GM12875 (cell line): ENCODE measurements around the gene USP43.

Source experiments
- H3K4me3 ChIP-seq: one replicate; pipeline ENCODE4 v1.5.1; 2011; ENCODE audit warnings: low read depth, low read length, control low read depth
- TF ChIP-seq, protein P1 (sequence below): IDR thresholded peaks from 2 replicates; pipeline ENCODE4 v1.5.1; 2011; ENCODE audit warnings: low read depth, mild to moderate bottlenecking, control low read depth, inconsistent platforms, low read length, moderate library complexity, borderline replicate concordance; ENCODE audit not compliant: insufficient read depth

The USP43 gene

DNA sequence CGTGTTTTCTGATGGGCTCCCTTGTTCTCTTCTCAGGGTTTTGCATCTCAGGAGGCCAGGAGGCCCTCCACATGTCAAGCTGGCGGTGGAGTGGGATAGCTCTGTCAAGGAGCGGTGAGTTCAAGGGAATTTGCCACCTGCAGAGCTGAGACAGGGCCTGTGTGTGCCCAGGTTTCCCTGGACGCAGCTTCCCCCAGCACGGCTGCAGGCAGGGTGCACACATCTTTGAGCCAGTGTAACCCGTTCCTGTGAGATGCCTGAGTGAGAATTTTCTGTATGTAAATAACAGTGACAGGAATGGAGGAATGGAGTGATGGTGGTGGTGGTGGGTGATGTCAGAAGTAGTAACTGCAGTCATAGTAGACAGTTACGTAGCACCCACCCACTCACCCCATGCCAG, 54.8 kb downstream of the USP43 start:
- TF ChIP-seq, protein P1, sequence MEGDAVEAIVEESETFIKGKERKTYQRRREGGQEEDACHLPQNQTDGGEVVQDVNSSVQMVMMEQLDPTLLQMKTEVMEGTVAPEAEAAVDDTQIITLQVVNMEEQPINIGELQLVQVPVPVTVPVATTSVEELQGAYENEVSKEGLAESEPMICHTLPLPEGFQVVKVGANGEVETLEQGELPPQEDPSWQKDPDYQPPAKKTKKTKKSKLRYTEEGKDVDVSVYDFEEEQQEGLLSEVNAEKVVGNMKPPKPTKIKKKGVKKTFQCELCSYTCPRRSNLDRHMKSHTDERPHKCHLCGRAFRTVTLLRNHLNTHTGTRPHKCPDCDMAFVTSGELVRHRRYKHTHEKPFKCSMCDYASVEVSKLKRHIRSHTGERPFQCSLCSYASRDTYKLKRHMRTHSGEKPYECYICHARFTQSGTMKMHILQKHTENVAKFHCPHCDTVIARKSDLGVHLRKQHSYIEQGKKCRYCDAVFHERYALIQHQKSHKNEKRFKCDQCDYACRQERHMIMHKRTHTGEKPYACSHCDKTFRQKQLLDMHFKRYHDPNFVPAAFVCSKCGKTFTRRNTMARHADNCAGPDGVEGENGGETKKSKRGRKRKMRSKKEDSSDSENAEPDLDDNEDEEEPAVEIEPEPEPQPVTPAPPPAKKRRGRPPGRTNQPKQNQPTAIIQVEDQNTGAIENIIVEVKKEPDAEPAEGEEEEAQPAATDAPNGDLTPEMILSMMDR: no peak
- H3K4me3 ChIP-seq: no peak overlapping the region

DNA sequence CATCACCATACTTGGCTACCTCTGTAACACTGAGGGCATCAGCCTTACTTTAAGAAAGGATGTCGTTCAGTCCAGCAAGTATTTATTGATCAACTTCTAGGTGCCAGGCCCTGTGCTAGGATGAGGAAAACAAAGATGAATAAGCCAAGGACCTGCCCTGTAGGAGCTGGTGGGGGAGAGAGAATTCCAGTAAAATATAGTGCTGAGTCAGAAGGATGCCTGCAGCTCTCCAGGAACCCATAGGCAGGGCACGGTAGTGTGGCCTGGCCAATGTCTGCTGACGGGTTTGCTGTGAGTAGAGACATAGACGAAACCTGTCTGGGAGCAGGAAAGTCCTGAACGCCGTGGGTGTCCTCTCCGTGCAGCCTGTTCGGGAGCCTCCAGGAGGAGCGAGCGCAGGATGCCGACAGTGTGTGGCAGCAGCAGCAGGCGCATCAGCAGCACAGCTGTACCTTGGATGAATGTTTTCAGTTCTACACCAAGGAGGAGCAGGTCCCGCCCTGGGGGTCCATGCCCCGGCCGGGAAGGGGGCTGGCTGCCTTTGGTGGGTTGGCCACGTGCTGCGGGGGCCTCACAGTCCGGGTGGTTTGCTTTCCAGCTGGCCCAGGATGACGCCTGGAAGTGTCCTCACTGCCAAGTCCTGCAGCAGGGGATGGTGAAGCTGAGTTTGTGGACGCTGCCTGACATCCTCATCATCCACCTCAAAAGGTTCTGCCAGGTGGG, 55.6 kb downstream of the USP43 start:
- H3K4me3 ChIP-seq: no peak overlapping the region
- TF ChIP-seq, protein P1: no peak

- TF ChIP-seq, protein P1: no peak
- H3K4me3 ChIP-seq: no peak overlapping the region
These were observed 57.2 kb downstream of the USP43 start for GRCh38 chr17:9702482-9702881.

DNA sequence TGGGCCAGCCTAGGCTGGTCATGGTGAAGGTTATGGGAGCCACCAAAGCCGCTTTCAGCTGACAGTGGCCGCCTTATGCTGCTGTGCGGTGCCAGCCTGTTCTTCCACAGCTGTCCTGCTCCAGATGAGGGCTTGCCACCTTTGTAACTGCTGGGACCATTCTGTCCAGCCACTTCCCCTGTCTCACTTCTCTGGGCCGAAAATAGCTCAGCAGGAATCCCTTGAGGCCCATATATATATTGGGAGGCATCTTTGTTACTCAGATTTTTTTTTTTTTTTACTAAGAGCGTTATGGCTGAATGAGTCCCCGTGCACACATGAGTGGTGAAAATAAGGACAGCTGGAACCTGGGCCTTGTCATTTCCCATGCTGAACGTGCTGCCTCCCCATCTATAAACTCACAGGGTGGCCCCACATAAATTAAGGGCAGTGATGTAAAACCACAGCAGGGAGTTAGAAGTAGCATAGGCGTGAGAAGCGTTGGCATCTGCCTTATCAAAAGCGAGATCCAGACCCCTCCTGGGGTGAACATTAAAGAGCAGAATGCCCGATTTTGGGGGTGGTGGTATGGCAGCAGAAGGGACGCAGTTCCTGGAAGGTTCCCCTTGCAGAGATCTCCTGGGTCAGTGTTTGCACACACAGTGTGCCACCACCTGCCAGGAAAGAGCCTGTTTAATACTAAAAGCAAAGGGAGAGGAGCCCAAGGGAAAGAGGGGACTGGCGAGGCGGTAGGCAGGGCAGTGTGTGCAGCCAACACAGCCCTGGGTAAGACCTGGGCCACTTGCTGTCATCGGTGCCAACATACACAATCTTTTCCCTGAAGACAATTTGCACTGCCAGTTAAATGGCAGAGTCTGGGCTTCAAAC, 57.8 kb downstream of the USP43 start:
- TF ChIP-seq, protein P1: no peak
- H3K4me3 ChIP-seq: no peak overlapping the region

DNA sequence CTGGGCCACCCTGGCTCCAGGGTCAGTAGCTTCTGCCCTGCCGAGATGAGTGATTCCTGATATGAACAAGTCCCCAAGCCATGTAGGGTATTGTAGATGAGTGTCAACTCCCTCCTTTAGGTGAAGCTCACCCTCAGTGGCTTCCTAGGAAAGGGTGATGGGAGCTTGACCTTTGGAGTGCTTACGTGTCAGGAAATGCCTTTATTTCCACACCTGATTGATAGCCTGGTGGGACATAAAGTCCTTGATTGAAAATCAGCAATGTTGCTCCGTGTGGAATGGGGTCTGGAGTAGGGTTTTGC, 58.4 kb downstream of the USP43 start:
- TF ChIP-seq, protein P1: no peak
- H3K4me3 ChIP-seq: no peak overlapping the region

DNA sequence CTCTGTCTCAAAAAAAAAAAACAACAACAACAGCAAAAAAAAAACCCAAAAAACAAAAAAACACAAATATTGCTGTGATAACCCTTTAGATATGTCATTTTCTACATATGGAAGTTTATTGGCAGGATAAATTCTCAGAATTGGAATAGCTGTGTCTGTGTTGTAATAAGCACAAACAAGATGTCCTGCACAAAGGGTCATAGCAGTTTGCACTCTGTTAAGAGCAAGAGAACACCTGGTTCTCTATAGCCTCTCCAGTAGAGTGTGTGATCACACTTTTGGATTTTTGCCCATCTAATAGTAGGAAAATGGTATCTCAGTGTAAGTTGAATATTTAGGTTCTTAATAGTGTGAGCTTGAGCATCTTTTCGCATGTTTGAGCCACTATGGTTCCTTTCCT, 60.4 kb downstream of the USP43 start:
- TF ChIP-seq, protein P1: no peak
- no peak overlapping the region for H3K4me3 ChIP-seq

GRCh38 chr17:9707948-9708347, 62.6 kb downstream of the USP43 start:
- no peak overlapping the region for H3K4me3 ChIP-seq
- TF ChIP-seq, protein P1: no peak
